GM12878 (cell line): ENCODE measurements around the gene RCHY1. TPM values are rescaled to one million over a fixed set of nuclear protein-coding genes. Genes with fewer than 3 reads are reported as not detected.

Experiments used
- ATAC-seq: fragments of 200-7000 bp; cut with Tn5 transposase; 3 replicates; pipeline ENCODE4 v1.9.1; 2020; ENCODE audit warnings: mild to moderate bottlenecking, moderate library complexity
- BruUV-seq: library from RNA; stranded (reverse); fragments of 400-500 nt; replicated peaks from 2 replicates; lab custom pipeline; 2021; lab: Mats Ljungman, UMichigan
- CTCF ChIA-PET: fragments of 300-600 bp; sonication (Branson Sonifier 250); formaldehyde crosslinking; extraction: SDS; loops from one replicate; lab custom pipeline; 2021; ENCODE audit warnings: inconsistent platforms; lab: Yijun Ruan, JAX
- POLR2A ChIA-PET: fragments of 350-600 bp; formaldehyde crosslinking; extraction: SDS; loops from one replicate; lab custom pipeline; 2021; ENCODE audit warnings: inconsistent platforms; lab: Charles Lee
- RAD21 ChIA-PET: fragments of 300-600 bp; sonication (Branson Sonifier 250); formaldehyde crosslinking; loops from one replicate; lab custom pipeline; 2023; ENCODE audit warnings: antibody characterized with exemption; ENCODE audit not compliant: unreplicated experiment; lab: Charles Lee
- SMC1A ChIA-PET: fragments of 300-600 bp; sonication (Branson Sonifier 250); formaldehyde crosslinking; loops from one replicate; lab custom pipeline; 2023; ENCODE audit not compliant: unreplicated experiment, uncharacterized antibody; lab: Charles Lee
- DNase-seq: peaks from one replicate; pipeline ENCODE4 v3.0.0-alpha.2; 2011; ENCODE audit warnings: low read depth, low spot score
- FAIRE-seq: peaks from 3 replicates; lab custom pipeline; 2011; peaks lifted over from hg19 to GRCh38; lab: Jason Lieb, UNC
- H2AFZ ChIP-seq: 2 replicates; pipeline ENCODE4 v1.6.0; 2011; ENCODE audit warnings: low read depth, low read length, control low read depth; ENCODE audit not compliant: control insufficient read depth
- H3K27ac ChIP-seq: 2 replicates; pipeline ENCODE4 v1.5.1; 2011; ENCODE audit warnings: control low read depth; ENCODE audit not compliant: control insufficient read depth, insufficient read depth
- H3K27me3 ChIP-seq, 2 experiments: replicated peaks in 1 of 2; 2 replicates each; pipeline versions ENCODE4 v1.6.0 to v1.6.1; 2011; ENCODE audit warnings: low read length in 1 of 2; ENCODE audit not compliant: control insufficient read depth in 2 of 2, insufficient read depth in 2 of 2
- H3K36me3 ChIP-seq, 2 experiments: 2 replicates each; pipeline ENCODE4 v1.5.1; 2011; ENCODE audit warnings: low read length in 1 of 2; ENCODE audit not compliant: control insufficient read depth in 2 of 2, insufficient read depth in 2 of 2
- H3K4me1 ChIP-seq: 2 replicates; pipeline ENCODE4 v1.6.1; 2011; ENCODE audit warnings: mild to moderate bottlenecking, low read length, moderate library complexity, mixed read lengths; ENCODE audit not compliant: control insufficient read depth, insufficient read depth
- H3K4me2 ChIP-seq: 2 replicates; pipeline ENCODE4 v1.6.0; 2011; ENCODE audit warnings: control low read depth; ENCODE audit not compliant: control insufficient read depth, insufficient read depth
- H3K4me3 ChIP-seq: fragments of 200-600 bp; sonication (generic); 2 replicates; pipeline ENCODE4 v1.5.1; 2016
- H3K79me2 ChIP-seq: 2 replicates; pipeline ENCODE4 v1.6.0; 2011; ENCODE audit warnings: low read length; ENCODE audit not compliant: control insufficient read depth, insufficient read depth
- H3K9ac ChIP-seq: 2 replicates; pipeline ENCODE4 v1.8.0; 2011; ENCODE audit warnings: low read length, control low read depth, mixed read lengths; ENCODE audit not compliant: control insufficient read depth, insufficient read depth
- H3K9me3 ChIP-seq: replicated peaks from 3 replicates; pipeline ENCODE4 v1.5.1; 2011; ENCODE audit warnings: mild to moderate bottlenecking, low read length; ENCODE audit not compliant: control insufficient read depth, insufficient read depth
- H4K20me1 ChIP-seq: 2 replicates; pipeline ENCODE4 v1.6.0; 2011; ENCODE audit not compliant: control insufficient read depth, insufficient read depth
- BMI1 ChIP-seq: fragments of 450-650 bp; IDR thresholded peaks from 2 replicates; pipeline ENCODE4 v1.6.1; 2016; ENCODE audit warnings: mild to moderate bottlenecking, moderate library complexity, borderline replicate concordance
- IRF5 ChIP-seq: fragments of 450-650 bp; IDR thresholded peaks from 2 replicates; pipeline ENCODE4 v1.6.1; 2017; ENCODE audit warnings: borderline replicate concordance
- LARP7 ChIP-seq: fragments of 450-650 bp; IDR thresholded peaks from 2 replicates; pipeline ENCODE4 v1.6.1; 2017; ENCODE audit warnings: mild to moderate bottlenecking
- MAX ChIP-seq: IDR thresholded peaks from 2 replicates; pipeline ENCODE4 v1.6.1; 2012; ENCODE audit warnings: low read depth, low read length, improper control_type of control experiment
- MEF2A ChIP-seq: IDR thresholded peaks from 2 replicates; pipeline ENCODE4 v1.6.1; 2011; ENCODE audit warnings: low read depth, mild to moderate bottlenecking, low read length, moderate library complexity; ENCODE audit not compliant: insufficient read depth
- RAD21 ChIP-seq: IDR thresholded peaks from 2 replicates; pipeline ENCODE4 v1.6.1; 2011; ENCODE audit warnings: mild to moderate bottlenecking, low read depth, low read length, moderate library complexity; ENCODE audit not compliant: insufficient read depth
- RELA ChIP-seq: fragments of 450-650 bp; IDR thresholded peaks from 2 replicates; pipeline ENCODE4 v1.8.0; 2014; ENCODE audit warnings: borderline replicate concordance; ENCODE audit not compliant: partially characterized antibody
- RFX5 ChIP-seq: IDR thresholded peaks from 2 replicates; pipeline ENCODE4 v1.6.1; 2011; ENCODE audit warnings: low read depth, low read length, improper control_type of control experiment
- SMAD5 ChIP-seq: IDR thresholded peaks from 2 replicates; pipeline ENCODE4 v1.6.1; 2016; ENCODE audit warnings: antibody characterized with exemption, low read depth
- SPI1 ChIP-seq: IDR thresholded peaks from 2 replicates; pipeline ENCODE4 v1.6.1; 2011; ENCODE audit warnings: low read depth, mild to moderate bottlenecking, low read length, moderate library complexity, borderline replicate concordance; ENCODE audit not compliant: insufficient read depth
- TCF3 ChIP-seq: IDR thresholded peaks from 2 replicates; pipeline ENCODE4 v1.6.1; 2012; ENCODE audit warnings: low read depth, mild to moderate bottlenecking, low read length, borderline replicate concordance; ENCODE audit not compliant: insufficient read depth
- ZBTB4 ChIP-seq: fragments of 450-650 bp; formaldehyde crosslinking; IDR thresholded peaks from 2 replicates; pipeline ENCODE4 v1.4.0; 2022; ENCODE audit warnings: mild to moderate bottlenecking, moderate library complexity
- ZNF217 ChIP-seq: fragments of 450-650 bp; IDR thresholded peaks from 2 replicates; pipeline ENCODE4 v1.6.1; 2017; ENCODE audit warnings: antibody characterized with exemption, mild to moderate bottlenecking
- WGBS: methylation state at CpG from one replicate; pipeline ENCODE4 v1.1.6; 2016; ENCODE audit warnings: low lambda C conversion rate; ENCODE audit not compliant: insufficient replicate concordance, insufficient coverage; ENCODE audit errors: missing lambda C conversion rate; 5-methylcytosine and 5-hydroxymethylcytosine counted together
- in situ Hi-C: fragments of 300-500 bp; cut with MboI; formaldehyde crosslinking; loops from 9 replicates; pipeline ENCODE4 v1.14.3; 2018; ENCODE audit warnings: mixed read lengths
- intact Hi-C: fragments of 100-400 bp; cut with micrococcal nuclease; formaldehyde crosslinking; loops from one replicate; pipeline ENCODE4 v1.14.2; 2022; ENCODE audit not compliant: unreplicated experiment
- polyA plus RNA-seq, 11 experiments: library from polyadenylated mRNA; depleted of rRNA in 4 of 11; unstranded in 6 of 11; stranded (reverse) in 5 of 11; fragments of >200 nt; fragmentation: Nextera tagmentation in 4 of 11; fragmentation: Illumina TruSeq in 1 of 11; extraction: Ambion mirVana in 4 of 11; extraction: Trizol in 1 of 11; gene quantifications; 1 replicate in 1 of 11; 2 replicates in 10 of 11; pipeline versions ENCODE4 v1.2.1 to v1.2.3, GENCODE V29; 2011 to 2016; ENCODE audit warnings: inconsistent platforms in 2 of 11, missing spikeins in 2 of 11, low read depth in 1 of 11
- total RNA-seq, 4 experiments: library from RNA; depleted of rRNA in 3 of 4; stranded (reverse); fragments of >200 nt in 3 of 4; fragmentation: Illumina TruSeq in 1 of 4; extraction: Trizol in 1 of 4; gene quantifications; 2 replicates each; pipeline versions ENCODE4 v1.2.1 to v1.2.3, GENCODE V29; 2013 to 2021

The RCHY1 gene
- total and polyA plus RNA-seq, 10 of the 15 experiments (the other 5 are each of a cell fraction or from before 2014, with no cell fraction given): 12.0 to 50.6 (median 26.4) TPM

GRCh38 chr4:75499900-75500299 lies 14.3 kb downstream of the RCHY1 start:
- ChIA-PET POLR2A (interaction anchor here (0.6 kb wide), 1 partner anchor 13 kb away, joined by 3 read pairs; no protein-coding TSS in a partner anchor), RAD21 (no interaction called here), SMC1A (interaction anchor here (0.9 to 3.3 kb wide), 3 partner anchors 9 to 241 kb away, joined by 3 to 10 read pairs (median 3); no protein-coding TSS in a partner anchor), CTCF (interaction anchor here (0.9 to 2.5 kb wide), 2 partner anchors 9 to 15 kb away, joined by 4 to 9 read pairs; no protein-coding TSS in a partner anchor)
- H3K4me2 ChIP-seq: no peak overlapping the region
- 98% methylated on average over 2 of the region's 2 CpGs for WGBS
- no peak overlapping the region for H2AFZ ChIP-seq
- H3K9me3 ChIP-seq: peaks cover 11% of the 10 kb centered on the region; the same call in 2 of the 3 replicates
- H3K79me2 ChIP-seq: peaks cover 3% of the 10 kb centered on the region
- H3K27me3 ChIP-seq: no peaks in the 10 kb centered on the region
- DNase-seq: no peak
- peaks cover 0 to 27% of the 10 kb centered on the region in 2 experiments for H3K36me3 ChIP-seq
- no peak overlapping the region for H3K9ac ChIP-seq
- no peak overlapping the region for H3K4me3 ChIP-seq
- no peaks in the 10 kb centered on the region for H3K4me1 ChIP-seq
- no peak for FAIRE-seq
- no peak for ATAC-seq
- H4K20me1 ChIP-seq: no peaks in the 10 kb centered on the region
- intact Hi-C loops (no loop called here), in situ Hi-C loops (no loop called here)
- TF ChIP-seq BMI1 (no peak), RELA (no peak), RAD21 (no peak), LARP7 (no peak)
- no TSS peak for BruUV-seq
- H3K27ac ChIP-seq: no peak overlapping the region

- BruUV-seq: no TSS peak
- H3K27ac ChIP-seq: no peak overlapping the region
- H3K9me3 ChIP-seq: peaks cover 11% of the 10 kb centered on the region; the same call in 2 of the 3 replicates
- H3K4me2 ChIP-seq: no peak overlapping the region
- FAIRE-seq (no peak), DNase-seq (no peak), ATAC-seq (no peak)
- H4K20me1 ChIP-seq: no peaks in the 10 kb centered on the region
- intact Hi-C loops: no loop called here
- no peak overlapping the region for H3K9ac ChIP-seq
- no peaks in the 10 kb centered on the region for H3K27me3 ChIP-seq
- ChIA-PET POLR2A (interaction anchor here (0.7 kb wide), 1 partner anchor 521 kb away, joined by 4 read pairs; no protein-coding TSS in a partner anchor), CTCF (interaction anchor here (0.7 kb wide), 1 partner anchor 59 kb away, joined by 3 read pairs; no protein-coding TSS in a partner anchor), SMC1A (interaction anchor here (1.3 kb wide), 1 partner anchor 11 kb away, joined by 5 read pairs; no protein-coding TSS in a partner anchor), RAD21 (no interaction called here)
- no peak overlapping the region for H3K4me3 ChIP-seq
- no peak overlapping the region for H2AFZ ChIP-seq
- H3K36me3 ChIP-seq: peaks cover 0 to 18% of the 10 kb centered on the region in 2 experiments; a peak in 3 of 4 replicates
- peaks cover 3% of the 10 kb centered on the region for H3K79me2 ChIP-seq
- in situ Hi-C loops: no loop called here
- 100% methylated on average over 2 of the region's 2 CpGs for WGBS
- no peaks in the 10 kb centered on the region for H3K4me1 ChIP-seq
- TF ChIP-seq IRF5 (no peak), MEF2A (no peak), SMAD5 (no peak), ZNF217 (no peak), ZBTB4 (CRISPR knock-in tag) (no peak), TCF3 (no peak), MAX (no peak), RFX5 (no peak), SPI1 (no peak)
Measured at GRCh38 chr4:75498041-75498440, 16.2 kb downstream of the RCHY1 start.
